ENCODE results near the gene GOT1. TPM values are rescaled to one million over a fixed set of nuclear protein-coding genes. Genes with fewer than 3 reads are reported as not detected.

GOT1 gene
- total and polyA plus RNA-seq, 10 of the 15 experiments (the other 5 are each of a cell fraction or from before 2014, with no cell fraction given): 32.5 to 67.5 (median 50.3) TPM

DNA sequence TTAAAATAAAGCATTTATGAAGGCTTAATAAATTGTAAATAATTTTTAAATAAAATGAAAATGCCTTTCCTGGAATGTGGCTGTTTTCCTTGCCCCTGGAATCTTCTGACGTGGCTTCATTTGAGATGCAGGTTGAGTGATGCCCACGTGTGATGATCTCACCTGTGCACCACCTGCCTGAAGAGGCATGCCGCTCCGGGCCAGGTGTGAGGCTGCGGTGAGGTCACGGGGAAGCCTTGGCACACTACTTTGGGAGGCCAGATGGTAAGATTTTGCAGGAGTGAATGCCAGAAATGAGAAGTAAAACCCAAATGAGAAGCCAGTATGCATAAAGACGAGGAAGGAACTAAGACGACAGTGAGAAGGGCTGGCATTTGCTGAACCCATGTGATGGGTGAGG, 36.2 kb downstream of the GOT1 start:
- no peaks in the 10 kb centered on the region for H3K27me3 ChIP-seq (replicated peaks in 1 of 2; ENCODE audit: control insufficient read depth in 2 of 2, insufficient read depth in 2 of 2, low read length in 1 of 2)
- POLR2A ChIA-PET: no interaction called here
- BruUV-seq (replicated peaks): no TSS peak
- no peaks in the 10 kb centered on the region for H3K4me1 ChIP-seq (ENCODE audit: control insufficient read depth, insufficient read depth, low read length)
- DNase-seq (ENCODE audit: low read depth, low spot score): no peak
- no peak for ATAC-seq
- peaks cover 4 to 5% of the 10 kb centered on the region in 2 experiments; a peak in 2 of 4 replicates for H3K36me3 ChIP-seq (ENCODE audit: control insufficient read depth in 2 of 2, insufficient read depth in 2 of 2, low read length in 1 of 2)
- RAD21 ChIA-PET (ENCODE audit: unreplicated experiment): interaction anchor here (1.6 to 2.8 kb wide), 2 partner anchors 42 to 217 kb away, joined by 8 to 9 read pairs; no protein-coding TSS in a partner anchor
- no peak overlapping the region for H3K4me2 ChIP-seq (ENCODE audit: control insufficient read depth, insufficient read depth)
- SMC1A ChIA-PET (ENCODE audit: uncharacterized antibody, unreplicated experiment): interaction anchor here (2.5 kb wide), 1 partner anchor 42 kb away, joined by 11 read pairs; no protein-coding TSS in a partner anchor
- no peak overlapping the region for H3K27ac ChIP-seq (ENCODE audit: control insufficient read depth, insufficient read depth)
- 71% methylated on average over 8 of the region's 8 CpGs for WGBS (ENCODE audit: insufficient coverage, insufficient replicate concordance, low lambda C conversion rate, missing lambda C conversion rate)
- no peaks in the 10 kb centered on the region for H3K9me3 ChIP-seq (replicated peaks; ENCODE audit: control insufficient read depth, insufficient read depth, low read length)
- intact Hi-C loops (cut with micrococcal nuclease; ENCODE audit: unreplicated experiment) (loop anchor here (5.0 kb wide), 1 partner anchor 153 kb away; no protein-coding TSS in a partner anchor), in situ Hi-C loops (cut with MboI) (loop anchor here (5.0 kb wide), 1 partner anchor 218 kb away; no protein-coding TSS in a partner anchor)
- CTCF ChIA-PET: interaction anchor here (3.1 to 4.2 kb wide), 3 partner anchors 36 to 218 kb away, joined by 18 to 32 read pairs (median 25); partner anchors contain the start of gene GOT1
- TF ChIP-seq POLR2AphosphoS2 (IDR thresholded peaks at IDR 0.05; ENCODE audit: low read depth, low read length) (no peak), BCL11A (IDR thresholded peaks at IDR 0.05; ENCODE audit: low read depth, low read length) (no peak), PML (IDR thresholded peaks at IDR 0.05; ENCODE audit: low read length) (no peak), CEBPZ (IDR thresholded peaks at IDR 0.05; ENCODE audit: low read depth, low read length) (no peak), NKRF (conservative IDR thresholded peaks at IDR 0.05) (no peak), KLF5 (IDR thresholded peaks at IDR 0.05; ENCODE audit: partially characterized antibody) (no peak), NR2C2 (IDR thresholded peaks at IDR 0.05; ENCODE audit: borderline replicate concordance, control insufficient read depth, insufficient read length, low read depth) (no peak), MEF2A (IDR thresholded peaks at IDR 0.05; ENCODE audit: insufficient read depth, low read depth, low read length) (no peak), RCOR1 (conservative IDR thresholded peaks at IDR 0.05; ENCODE audit: low read depth, low read length) (no peak)
- TF ChIP-seq, protein P1, sequence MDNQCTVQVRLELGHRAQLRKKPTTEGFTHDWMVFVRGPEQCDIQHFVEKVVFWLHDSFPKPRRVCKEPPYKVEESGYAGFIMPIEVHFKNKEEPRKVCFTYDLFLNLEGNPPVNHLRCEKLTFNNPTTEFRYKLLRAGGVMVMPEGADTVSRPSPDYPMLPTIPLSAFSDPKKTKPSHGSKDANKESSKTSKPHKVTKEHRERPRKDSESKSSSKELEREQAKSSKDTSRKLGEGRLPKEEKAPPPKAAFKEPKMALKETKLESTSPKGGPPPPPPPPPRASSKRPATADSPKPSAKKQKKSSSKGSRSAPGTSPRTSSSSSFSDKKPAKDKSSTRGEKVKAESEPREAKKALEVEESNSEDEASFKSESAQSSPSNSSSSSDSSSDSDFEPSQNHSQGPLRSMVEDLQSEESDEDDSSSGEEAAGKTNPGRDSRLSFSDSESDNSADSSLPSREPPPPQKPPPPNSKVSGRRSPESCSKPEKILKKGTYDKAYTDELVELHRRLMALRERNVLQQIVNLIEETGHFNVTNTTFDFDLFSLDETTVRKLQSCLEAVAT (IDR thresholded peaks at IDR 0.05): no peak
- TF ChIP-seq, protein P2, sequence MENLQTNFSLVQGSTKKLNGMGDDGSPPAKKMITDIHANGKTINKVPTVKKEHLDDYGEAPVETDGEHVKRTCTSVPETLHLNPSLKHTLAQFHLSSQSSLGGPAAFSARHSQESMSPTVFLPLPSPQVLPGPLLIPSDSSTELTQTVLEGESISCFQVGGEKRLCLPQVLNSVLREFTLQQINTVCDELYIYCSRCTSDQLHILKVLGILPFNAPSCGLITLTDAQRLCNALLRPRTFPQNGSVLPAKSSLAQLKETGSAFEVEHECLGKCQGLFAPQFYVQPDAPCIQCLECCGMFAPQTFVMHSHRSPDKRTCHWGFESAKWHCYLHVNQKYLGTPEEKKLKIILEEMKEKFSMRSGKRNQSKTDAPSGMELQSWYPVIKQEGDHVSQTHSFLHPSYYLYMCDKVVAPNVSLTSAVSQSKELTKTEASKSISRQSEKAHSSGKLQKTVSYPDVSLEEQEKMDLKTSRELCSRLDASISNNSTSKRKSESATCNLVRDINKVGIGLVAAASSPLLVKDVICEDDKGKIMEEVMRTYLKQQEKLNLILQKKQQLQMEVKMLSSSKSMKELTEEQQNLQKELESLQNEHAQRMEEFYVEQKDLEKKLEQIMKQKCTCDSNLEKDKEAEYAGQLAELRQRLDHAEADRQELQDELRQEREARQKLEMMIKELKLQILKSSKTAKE (IDR thresholded peaks at IDR 0.05; ENCODE audit: low read depth, poor library complexity, severe bottlenecking): no peak
- TF ChIP-seq, protein P3, sequence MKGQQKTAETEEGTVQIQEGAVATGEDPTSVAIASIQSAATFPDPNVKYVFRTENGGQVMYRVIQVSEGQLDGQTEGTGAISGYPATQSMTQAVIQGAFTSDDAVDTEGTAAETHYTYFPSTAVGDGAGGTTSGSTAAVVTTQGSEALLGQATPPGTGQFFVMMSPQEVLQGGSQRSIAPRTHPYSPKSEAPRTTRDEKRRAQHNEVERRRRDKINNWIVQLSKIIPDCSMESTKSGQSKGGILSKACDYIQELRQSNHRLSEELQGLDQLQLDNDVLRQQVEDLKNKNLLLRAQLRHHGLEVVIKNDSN (IDR thresholded peaks at IDR 0.05; ENCODE audit: borderline replicate concordance, extremely low read length, insufficient read depth, low read depth, low read length): no peak
- no peak overlapping the region for H2AFZ ChIP-seq (ENCODE audit: control insufficient read depth, low read depth, low read length)
- no peak for FAIRE-seq
- no peak overlapping the region for H3K4me3 ChIP-seq
- no peak overlapping the region for H3K9ac ChIP-seq (ENCODE audit: control insufficient read depth, insufficient read depth, low read length)
- no peaks in the 10 kb centered on the region for H3K79me2 ChIP-seq (ENCODE audit: control insufficient read depth, insufficient read depth, low read length)
- H4K20me1 ChIP-seq (ENCODE audit: control insufficient read depth, insufficient read depth): no peaks in the 10 kb centered on the region

All from GM12878 (cell line).